ENCODE measurements around the gene TTLL5.

DNA sequence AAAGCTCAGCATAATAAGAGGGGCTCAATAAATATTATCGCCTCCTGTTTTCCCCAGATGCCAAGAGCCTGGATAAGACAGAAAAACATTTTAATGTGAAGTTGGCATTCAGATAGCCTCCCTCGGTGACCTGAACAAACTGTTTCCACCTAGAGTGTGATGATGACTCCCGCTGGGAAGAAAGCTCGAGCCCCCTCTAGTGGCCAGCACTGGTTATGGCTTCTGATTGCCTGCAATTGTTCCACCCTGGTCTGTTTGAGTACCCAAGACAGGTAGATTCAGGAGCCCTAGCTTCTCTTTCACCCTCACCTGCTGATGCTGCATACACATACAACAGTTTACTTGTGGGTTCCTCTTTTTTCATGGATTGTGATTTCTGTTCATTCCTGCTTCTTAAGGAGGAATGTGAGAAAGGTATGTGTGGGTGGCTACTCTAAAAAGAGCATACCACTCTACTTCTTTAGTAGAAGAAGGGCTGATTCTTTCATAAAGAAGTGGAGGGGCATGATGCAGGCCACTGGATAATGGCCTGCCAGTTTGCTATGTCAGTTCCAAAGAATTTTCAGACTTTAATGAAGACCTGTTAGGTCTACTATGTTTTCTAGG, 6.8 kb upstream of the TTLL5 start:
- TF ChIP-seq, protein P1, sequence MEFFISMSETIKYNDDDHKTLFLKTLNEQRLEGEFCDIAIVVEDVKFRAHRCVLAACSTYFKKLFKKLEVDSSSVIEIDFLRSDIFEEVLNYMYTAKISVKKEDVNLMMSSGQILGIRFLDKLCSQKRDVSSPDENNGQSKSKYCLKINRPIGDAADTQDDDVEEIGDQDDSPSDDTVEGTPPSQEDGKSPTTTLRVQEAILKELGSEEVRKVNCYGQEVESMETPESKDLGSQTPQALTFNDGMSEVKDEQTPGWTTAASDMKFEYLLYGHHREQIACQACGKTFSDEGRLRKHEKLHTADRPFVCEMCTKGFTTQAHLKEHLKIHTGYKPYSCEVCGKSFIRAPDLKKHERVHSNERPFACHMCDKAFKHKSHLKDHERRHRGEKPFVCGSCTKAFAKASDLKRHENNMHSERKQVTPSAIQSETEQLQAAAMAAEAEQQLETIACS (CRISPR knock-in tag; IDR thresholded peaks at IDR 0.05), result no peak
- no peak for TF ChIP-seq POLR2AphosphoS5 (IDR thresholded peaks at IDR 0.05; ENCODE audit: low read depth, low read length)
